Gastroesophageal sphincter (tissue), 4 donors: ENCODE data around the gene LIMS2. TPM values are rescaled to one million over a fixed set of nuclear protein-coding genes. Genes with fewer than 3 reads are reported as not detected.
A peak's percentile ranks its signal among the peaks of the same experiment; 100 is the strongest.

Source experiments
- ATAC-seq: fragments of 150-250 bp; one replicate; pipeline ENCODE4 v1.9.1; 2016; ENCODE audit warnings: mild to moderate bottlenecking, moderate library complexity
- H3K27ac ChIP-seq, 4 donors: fragments of 200-600 bp; sonication (generic) in 3 of 4; 1 replicate in 3 of 4; 2 replicates in 1 of 4; pipeline ENCODE4 v1.5.1; 2016 to 2019
- H3K27me3 ChIP-seq: fragments of 200-600 bp; sonication (generic); one replicate; pipeline ENCODE4 v1.5.1; 2019
- H3K36me3 ChIP-seq, 2 donors: fragments of 200-600 bp; sonication (generic); one replicate each; pipeline ENCODE4 v1.5.1; 2019; ENCODE audit warnings: control low read depth in 1 of 2
- H3K4me1 ChIP-seq, 3 donors: fragments of 200-600 bp; sonication (generic); 1 replicate in 2 of 3; 2 replicates in 1 of 3; pipeline ENCODE4 v1.5.1; 2016 to 2019; ENCODE audit warnings: control low read depth in 2 of 3
- H3K4me3 ChIP-seq, 2 donors: fragments of 200-600 bp; sonication (generic); one replicate each; pipeline ENCODE4 v1.5.1; 2019; ENCODE audit warnings: mild to moderate bottlenecking in 1 of 2, moderate library complexity in 1 of 2
- H3K9me3 ChIP-seq, 3 donors: fragments of 200-600 bp; sonication (generic); one replicate each; pipeline ENCODE4 v1.5.1; 2017 to 2019; ENCODE audit warnings: control low read depth in 2 of 3
- EP300 ChIP-seq: sonication (generic); formaldehyde crosslinking; IDR thresholded peaks from one replicate; pipeline ENCODE4 v1.6.1; 2017; ENCODE audit warnings: antibody characterized with exemption, mild to moderate bottlenecking
- POLR2A ChIP-seq, 2 donors: fragments of 450-650 bp; IDR thresholded peaks; one replicate each; pipeline ENCODE4 v1.6.1; 2017; ENCODE audit warnings: antibody characterized with exemption in 2 of 2, mild to moderate bottlenecking in 2 of 2, moderate library complexity in 1 of 2
- POLR2AphosphoS5 ChIP-seq: sonication (generic); formaldehyde crosslinking; IDR thresholded peaks from one replicate; pipeline ENCODE4 v1.6.1; 2017; ENCODE audit warnings: antibody characterized with exemption
- WGBS, 2 donors: methylation state at CpG; one replicate each; pipeline ENCODE4 v1.1.5; 2018; ENCODE audit warnings: low coverage in 1 of 2; 5-methylcytosine and 5-hydroxymethylcytosine counted together
- total RNA-seq, 4 donors: library from RNA; depleted of rRNA; stranded (reverse); fragments of >200 nt; gene quantifications; one replicate each; pipeline ENCODE4 v1.1.0, GENCODE V29; 2016
- TF ChIP-seq, protein P1 (sequence below), 4 experiments: fragments of 200-600 bp in 2 of 4; fragments of 450-650 bp in 2 of 4; sonication (generic) in 1 of 4; IDR thresholded peaks; one replicate each; pipeline ENCODE4 v1.5.1; 2017 to 2019; ENCODE audit warnings: antibody characterized with exemption in 4 of 4, mild to moderate bottlenecking in 2 of 4, moderate library complexity in 2 of 4

Gene LIMS2
- total RNA-seq, 4 donors from 2014 or later, result 81.4 to 275 (median 124) TPM

DNA sequence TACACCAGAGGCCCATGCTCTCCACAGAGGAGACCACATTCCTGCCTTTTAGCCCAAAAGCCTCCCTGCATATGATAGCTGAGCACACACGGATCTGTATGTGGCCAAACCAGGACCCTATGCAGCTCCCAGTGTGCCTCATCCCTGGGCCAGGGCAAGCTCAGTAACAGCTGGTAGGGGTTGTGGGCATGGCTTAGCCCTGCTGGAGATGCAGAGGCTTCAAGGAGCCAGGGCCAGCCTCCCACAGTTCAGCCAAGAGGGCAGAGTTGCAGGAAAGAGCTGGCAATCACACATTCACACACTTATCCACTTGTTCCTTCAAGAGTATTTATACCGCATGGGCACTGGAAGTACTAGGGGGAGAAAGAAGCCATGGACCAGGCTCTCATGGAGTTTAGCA lies 1.6 kb upstream of the LIMS2 start:
- Histone ChIP-seq H3K4me3 (no peak overlapping the region), H3K4me1 (peaks cover 0 to 79% (median 21%) of the 10 kb centered on the region in 3 donors), H3K9me3 (no peaks in the 10 kb centered on the region), H3K27me3 (no peaks in the 10 kb centered on the region), H3K36me3 (no peaks in the 10 kb centered on the region), H3K27ac (peak overlapping the region in 3 of 4 donors; percentile 98 to 99 (median 98))
- WGBS, 2 donors, result 61 to 67% methylated on average over 1 to 2 of the region's 2 CpGs
- TF ChIP-seq, protein P1, sequence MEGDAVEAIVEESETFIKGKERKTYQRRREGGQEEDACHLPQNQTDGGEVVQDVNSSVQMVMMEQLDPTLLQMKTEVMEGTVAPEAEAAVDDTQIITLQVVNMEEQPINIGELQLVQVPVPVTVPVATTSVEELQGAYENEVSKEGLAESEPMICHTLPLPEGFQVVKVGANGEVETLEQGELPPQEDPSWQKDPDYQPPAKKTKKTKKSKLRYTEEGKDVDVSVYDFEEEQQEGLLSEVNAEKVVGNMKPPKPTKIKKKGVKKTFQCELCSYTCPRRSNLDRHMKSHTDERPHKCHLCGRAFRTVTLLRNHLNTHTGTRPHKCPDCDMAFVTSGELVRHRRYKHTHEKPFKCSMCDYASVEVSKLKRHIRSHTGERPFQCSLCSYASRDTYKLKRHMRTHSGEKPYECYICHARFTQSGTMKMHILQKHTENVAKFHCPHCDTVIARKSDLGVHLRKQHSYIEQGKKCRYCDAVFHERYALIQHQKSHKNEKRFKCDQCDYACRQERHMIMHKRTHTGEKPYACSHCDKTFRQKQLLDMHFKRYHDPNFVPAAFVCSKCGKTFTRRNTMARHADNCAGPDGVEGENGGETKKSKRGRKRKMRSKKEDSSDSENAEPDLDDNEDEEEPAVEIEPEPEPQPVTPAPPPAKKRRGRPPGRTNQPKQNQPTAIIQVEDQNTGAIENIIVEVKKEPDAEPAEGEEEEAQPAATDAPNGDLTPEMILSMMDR (IDR thresholded peaks at IDR 0.05), result no peak
- peak; percentile 11 for TF ChIP-seq POLR2AphosphoS5
- ATAC-seq, result no peak

DNA sequence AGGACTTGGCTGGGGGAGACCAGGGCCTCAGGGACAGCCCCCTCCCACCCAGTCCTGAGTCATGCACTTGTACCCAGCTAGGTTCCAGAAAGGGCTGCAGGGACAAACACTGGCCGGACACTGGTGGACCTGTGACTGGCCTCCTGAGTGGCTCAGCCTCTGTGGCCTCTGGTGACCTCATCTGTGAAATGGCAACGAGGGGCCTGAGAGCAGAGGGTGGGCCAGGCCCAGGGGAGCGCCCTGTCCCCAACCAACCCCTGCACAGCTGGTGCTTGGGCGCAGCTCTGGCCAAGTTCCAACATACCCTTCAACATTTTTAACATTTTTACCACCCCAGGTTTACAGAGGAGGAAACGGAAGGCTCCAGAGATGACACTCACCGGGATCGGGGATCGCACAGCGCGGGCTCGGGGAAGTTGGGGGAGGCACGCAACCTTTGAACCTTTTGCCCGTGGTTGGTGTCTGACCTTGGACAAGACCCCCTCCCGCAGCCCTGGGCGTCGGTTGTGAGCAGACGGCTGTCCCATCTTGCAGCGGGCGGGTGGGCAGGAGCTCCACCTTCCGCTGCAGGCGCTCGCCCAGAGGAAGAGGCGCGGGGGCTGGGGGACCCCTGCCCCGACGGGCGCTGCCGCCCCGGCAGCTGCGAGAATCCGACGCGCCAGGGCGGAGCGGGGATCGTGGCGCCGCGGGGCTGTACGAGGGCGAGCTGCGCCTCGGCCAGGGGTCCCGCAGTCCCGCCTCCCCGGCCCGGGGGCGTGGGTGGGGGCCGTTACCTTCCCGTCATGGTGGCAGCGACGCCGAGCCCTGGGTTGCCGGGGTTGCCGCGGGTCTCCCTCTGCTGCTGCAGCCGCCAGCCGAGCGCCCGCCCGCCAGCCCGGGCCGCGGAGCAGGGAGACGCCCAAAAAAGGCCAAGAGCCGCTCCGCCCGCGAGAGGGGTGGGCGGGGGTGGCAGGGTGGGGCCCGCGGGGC lies 805 bp downstream of the LIMS2 start:
- Histone ChIP-seq H3K4me1 (peaks cover 0 to 86% (median 12%) of the 10 kb centered on the region in 3 donors), H3K9me3 (no peaks in the 10 kb centered on the region), H3K27me3 (no peaks in the 10 kb centered on the region), H3K36me3 (no peaks in the 10 kb centered on the region), H3K27ac (peak overlapping the region; percentile 98 to 99 (median 98)), H3K4me3 (peak overlapping the region; percentile 93 to 94)
- peak; percentile 37 for ATAC-seq
- no CpG with 5 or more reads among the region's 72 CpGs for WGBS, 2 donors
- TF ChIP-seq EP300 (no peak), POLR2A (IDR thresholded peaks at IDR 0.05) (peak; percentile 33 to 54), POLR2AphosphoS5 (peak; percentile 19)
- TF ChIP-seq, protein P1 (IDR thresholded peaks at IDR 0.05), result no peak

DNA sequence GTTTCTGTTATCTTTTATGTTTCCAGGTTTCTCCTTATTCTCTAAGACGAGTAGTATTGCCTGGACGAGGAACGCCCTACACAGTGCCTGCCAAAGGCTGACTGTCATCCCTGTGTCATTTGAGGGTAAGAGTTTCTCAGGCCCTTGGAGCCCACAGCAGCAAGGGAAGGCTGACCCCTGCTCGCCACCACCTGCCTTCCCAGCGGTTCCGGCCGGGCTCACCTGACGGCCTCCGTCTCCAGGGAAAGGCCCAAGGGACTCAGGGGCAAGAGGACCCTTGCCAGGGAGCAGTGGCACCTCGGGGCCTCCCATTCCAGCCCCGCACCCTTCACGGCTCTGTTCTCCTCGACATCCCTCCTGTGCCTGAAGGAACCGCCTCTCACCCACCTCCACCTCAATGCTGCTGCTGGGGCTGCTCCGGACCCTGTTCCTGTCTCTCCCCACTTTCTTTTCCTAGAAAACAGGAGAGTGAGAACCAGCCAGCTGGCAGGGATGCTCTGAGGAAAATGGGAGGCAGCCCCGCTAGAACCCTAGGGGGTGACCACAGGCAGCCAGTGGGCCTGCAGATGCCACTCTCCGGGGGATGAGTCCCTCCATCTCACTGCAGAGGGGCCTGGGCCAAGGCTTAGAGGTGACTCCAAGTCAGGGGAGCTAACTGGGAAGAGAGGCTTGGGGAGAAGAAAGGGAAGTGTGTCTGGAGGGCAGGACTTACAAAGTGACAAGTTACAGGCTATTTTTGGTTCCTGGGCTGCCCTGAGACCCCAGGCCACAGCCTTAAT lies 1.9 kb downstream of the LIMS2 start:
- Histone ChIP-seq H3K36me3 (no peaks in the 10 kb centered on the region), H3K4me1 (peaks cover 0 to 85% (median 12%) of the 10 kb centered on the region in 3 donors), H3K4me3 (peak overlapping the region; percentile 93 to 94), H3K9me3 (no peaks in the 10 kb centered on the region), H3K27me3 (no peaks in the 10 kb centered on the region), H3K27ac (peak overlapping the region; percentile 98 to 99 (median 98))
- ATAC-seq, result no peak
- 18 to 38% methylated on average over 2 to 5 of the region's 17 CpGs for WGBS, 2 donors
- TF ChIP-seq, protein P1 (IDR thresholded peaks at IDR 0.05), result no peak
- peak; percentile 24 for TF ChIP-seq POLR2AphosphoS5

DNA sequence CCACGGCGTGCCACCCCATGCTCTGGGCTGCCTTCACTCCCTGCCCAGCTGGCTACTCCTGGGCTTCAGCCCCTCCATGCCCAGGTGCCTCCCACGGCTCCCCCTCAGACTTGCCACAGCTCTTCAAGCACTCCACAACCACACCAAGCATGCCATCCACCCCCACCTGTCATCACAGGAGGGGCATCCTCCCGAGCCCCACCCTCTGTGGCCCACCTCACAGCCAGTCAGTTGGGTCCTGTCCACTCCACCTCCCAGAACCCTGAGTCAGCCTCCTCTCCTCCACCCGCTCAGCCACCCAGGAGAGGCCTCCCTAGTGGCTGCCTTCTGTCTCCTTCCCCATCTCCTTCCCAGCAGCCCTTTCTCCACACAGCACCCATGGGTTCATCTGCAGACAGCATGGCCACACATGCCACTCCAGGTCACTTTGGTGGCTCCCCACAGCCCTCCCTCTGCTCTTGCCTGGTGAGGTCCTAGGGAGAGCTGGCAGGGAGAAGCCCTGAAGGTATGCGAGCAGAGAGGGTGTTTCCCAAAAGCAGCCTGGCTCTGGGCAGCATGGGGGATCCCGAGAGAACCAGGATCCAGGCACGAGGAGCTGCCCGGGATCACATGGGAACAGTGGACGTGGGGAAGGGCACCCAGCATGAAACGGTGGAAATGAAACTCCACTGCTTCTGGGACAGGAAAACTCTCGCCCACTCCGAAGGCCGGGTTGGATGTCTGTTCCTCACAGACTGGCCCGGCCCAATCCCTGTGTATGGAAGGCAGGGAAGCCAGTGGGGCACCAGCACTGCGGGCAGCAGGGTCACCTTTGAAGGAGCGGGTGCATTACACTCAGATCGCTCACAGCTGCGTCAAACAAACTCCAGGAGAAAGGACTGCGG lies 2.7 kb downstream of the LIMS2 start:
- TF ChIP-seq, protein P1 (IDR thresholded peaks at IDR 0.05), result no peak
- TF ChIP-seq POLR2A (IDR thresholded peaks at IDR 0.05), result peak in 1 of 2 donors; percentile 23
- peak; percentile 5 for TF ChIP-seq POLR2AphosphoS5
- TF ChIP-seq EP300, result no peak
- H3K27me3 ChIP-seq, result no peaks in the 10 kb centered on the region
- H3K27ac ChIP-seq, result peak overlapping the region; percentile 98 to 99 (median 98)
- H3K4me1 ChIP-seq, result peaks cover 0 to 78% (median 12%) of the 10 kb centered on the region in 3 donors
- peak overlapping the region; percentile 93 to 94 for H3K4me3 ChIP-seq
- WGBS, 2 donors, result 15 to 74% methylated on average over 3 to 11 of the region's 20 CpGs
- H3K36me3 ChIP-seq, result no peaks in the 10 kb centered on the region
- H3K9me3 ChIP-seq, result no peaks in the 10 kb centered on the region
- peak; percentile 6 for ATAC-seq
